Measurements from ENCODE around the gene OSBPL10. TPM values are rescaled to one million over a fixed set of nuclear protein-coding genes. Genes with fewer than 3 reads are reported as not detected.

Gene OSBPL10
- polyA plus RNA-seq, 2 of the 4 experiments (the other 2 are of a cell fraction): 9.2 to 17.0 TPM

DNA sequence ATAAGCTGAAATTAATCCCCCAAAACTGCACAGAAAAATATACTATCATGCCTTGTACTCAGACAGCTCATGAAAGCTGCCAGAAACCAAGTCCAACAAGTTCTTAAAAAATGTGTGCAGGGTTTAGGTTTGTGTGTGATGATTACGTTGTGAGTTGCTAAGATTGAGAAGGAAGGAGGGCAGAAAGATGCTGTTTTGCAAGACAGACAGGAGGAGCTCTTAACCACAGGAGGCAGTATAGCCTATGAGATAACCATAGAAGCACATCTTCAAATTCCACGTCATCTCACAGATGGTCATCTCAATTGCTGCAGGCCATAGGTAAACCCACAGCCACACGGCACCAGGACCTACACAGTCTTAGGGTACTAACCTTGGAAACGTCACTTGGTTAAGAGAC, 256.4 kb downstream of the OSBPL10 start:
- H3K27ac ChIP-seq: no peak overlapping the region
- peak; percentile 28 to 49 for DNase-seq (ENCODE audit: low read depth in 1 of 2, low spot score in 1 of 2)
- peak; percentile 85 to 88 for ATAC-seq
- no peak for TF ChIP-seq NFE2L2 (conservative IDR thresholded peaks at IDR 0.05; ENCODE audit: low read length)
- peak; percentile 30 to 52; a peak in 3 of 5 replicates for TF ChIP-seq RAD21 (conservative IDR thresholded peaks at IDR 0.05 in 1 of 2, IDR thresholded peaks at IDR 0.05 in 1 of 2)
- 0 out of 4 replicates have a peak, but pooled peaks of 1 of the 2 experiments have one; percentile 16 for TF ChIP-seq CEBPB (IDR thresholded peaks at IDR 0.05)
- TF ChIP-seq PHF8 (IDR thresholded peaks at IDR 0.05; ENCODE audit: borderline replicate concordance, low read depth): no peak
- no peak for TF ChIP-seq MYC (IDR thresholded peaks at IDR 0.05; ENCODE audit: borderline replicate concordance, low read length)
- TF ChIP-seq JUNB (IDR thresholded peaks at IDR 0.05): no peak
- TF ChIP-seq HOXB5 (CRISPR knock-in tag; IDR thresholded peaks at IDR 0.05): no peak
- no peak for TF ChIP-seq TP53 (CRISPR knock-in tag; IDR thresholded peaks at IDR 0.05)
- no peak for TF ChIP-seq NPAS2 (CRISPR knock-in tag; IDR thresholded peaks at IDR 0.05; ENCODE audit: borderline replicate concordance)
- no peak for TF ChIP-seq FOXS1 (CRISPR knock-in tag; IDR thresholded peaks at IDR 0.05)
- TF ChIP-seq, protein P1, sequence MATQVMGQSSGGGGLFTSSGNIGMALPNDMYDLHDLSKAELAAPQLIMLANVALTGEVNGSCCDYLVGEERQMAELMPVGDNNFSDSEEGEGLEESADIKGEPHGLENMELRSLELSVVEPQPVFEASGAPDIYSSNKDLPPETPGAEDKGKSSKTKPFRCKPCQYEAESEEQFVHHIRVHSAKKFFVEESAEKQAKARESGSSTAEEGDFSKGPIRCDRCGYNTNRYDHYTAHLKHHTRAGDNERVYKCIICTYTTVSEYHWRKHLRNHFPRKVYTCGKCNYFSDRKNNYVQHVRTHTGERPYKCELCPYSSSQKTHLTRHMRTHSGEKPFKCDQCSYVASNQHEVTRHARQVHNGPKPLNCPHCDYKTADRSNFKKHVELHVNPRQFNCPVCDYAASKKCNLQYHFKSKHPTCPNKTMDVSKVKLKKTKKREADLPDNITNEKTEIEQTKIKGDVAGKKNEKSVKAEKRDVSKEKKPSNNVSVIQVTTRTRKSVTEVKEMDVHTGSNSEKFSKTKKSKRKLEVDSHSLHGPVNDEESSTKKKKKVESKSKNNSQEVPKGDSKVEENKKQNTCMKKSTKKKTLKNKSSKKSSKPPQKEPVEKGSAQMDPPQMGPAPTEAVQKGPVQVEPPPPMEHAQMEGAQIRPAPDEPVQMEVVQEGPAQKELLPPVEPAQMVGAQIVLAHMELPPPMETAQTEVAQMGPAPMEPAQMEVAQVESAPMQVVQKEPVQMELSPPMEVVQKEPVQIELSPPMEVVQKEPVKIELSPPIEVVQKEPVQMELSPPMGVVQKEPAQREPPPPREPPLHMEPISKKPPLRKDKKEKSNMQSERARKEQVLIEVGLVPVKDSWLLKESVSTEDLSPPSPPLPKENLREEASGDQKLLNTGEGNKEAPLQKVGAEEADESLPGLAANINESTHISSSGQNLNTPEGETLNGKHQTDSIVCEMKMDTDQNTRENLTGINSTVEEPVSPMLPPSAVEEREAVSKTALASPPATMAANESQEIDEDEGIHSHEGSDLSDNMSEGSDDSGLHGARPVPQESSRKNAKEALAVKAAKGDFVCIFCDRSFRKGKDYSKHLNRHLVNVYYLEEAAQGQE (IDR thresholded peaks at IDR 0.05): no peak
- no peak for TF ChIP-seq RNF2 (IDR thresholded peaks at IDR 0.05; ENCODE audit: borderline replicate concordance, low read depth)
- TF ChIP-seq SMC3 (IDR thresholded peaks at IDR 0.05): 0 out of 3 replicates have a peak, but pooled peaks have one; percentile 10
- no peak for TF ChIP-seq MAFK (IDR thresholded peaks at IDR 0.05; ENCODE audit: partially characterized antibody)
- TF ChIP-seq CHD4 (IDR thresholded peaks at IDR 0.05; ENCODE audit: borderline replicate concordance): no peak
- TF ChIP-seq USF2 (IDR thresholded peaks at IDR 0.05): no peak
- TF ChIP-seq KDM1A (IDR thresholded peaks at IDR 0.05; ENCODE audit: low read depth): no peak
- no peak for TF ChIP-seq CBX8 (IDR thresholded peaks at IDR 0.05)
- ChIA-PET CTCF (interaction anchor here (0.6 to 1.6 kb wide), 15 partner anchors 9 to 999 kb away, joined by 3 to 5 read pairs (median 3); partner anchors contain the start of genes OSBPL10 and ZNF860), POLR2A (no interaction called here)
- no peaks in the 10 kb centered on the region for H3K9me3 ChIP-seq
- H3K4me3 ChIP-seq: no peak overlapping the region
- WGBS (ENCODE audit: missing lambda C conversion rate): 64% methylated on average over 4 of the region's 4 CpGs
- no peak overlapping the region for H3K4me2 ChIP-seq
- FAIRE-seq: no peak
- no peaks in the 10 kb centered on the region; the same call in 2 of the 3 replicates for H3K4me1 ChIP-seq

DNA sequence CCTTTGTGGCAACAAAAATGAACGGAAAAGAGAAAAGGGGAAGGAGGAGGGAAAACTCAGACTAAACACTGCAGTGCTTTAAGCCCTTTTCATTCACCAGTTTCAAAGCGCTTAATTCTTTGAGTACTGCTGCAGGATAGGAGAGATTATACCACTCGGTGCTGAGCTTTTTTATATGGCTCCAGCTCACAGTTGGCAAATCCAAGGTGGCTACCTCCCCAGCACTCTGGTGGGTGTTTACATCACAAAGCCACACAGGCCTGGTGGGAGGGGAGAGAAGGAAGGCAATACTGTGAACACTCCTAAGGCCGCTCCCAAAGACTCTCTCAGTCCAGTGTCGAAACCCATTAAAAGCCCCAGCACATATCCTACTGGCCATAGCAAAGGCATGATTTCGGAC, 256.9 kb downstream of the OSBPL10 start:
- Histone ChIP-seq H3K27ac (no peak overlapping the region), H3K9me3 (no peaks in the 10 kb centered on the region), H3K4me2 (no peak overlapping the region), H3K4me3 (no peak overlapping the region), H3K4me1 (no peaks in the 10 kb centered on the region; the same call in 2 of the 3 replicates)
- DNase-seq (ENCODE audit: low read depth in 1 of 2, low spot score in 1 of 2) (no peak), FAIRE-seq (no peak), ATAC-seq (no peak)
- ChIA-PET POLR2A (no interaction called here), CTCF (interaction anchor here (0.6 to 1.6 kb wide), 13 partner anchors 9 to 998 kb away, joined by 3 to 5 read pairs (median 3); partner anchors contain the start of genes OSBPL10 and ZNF860)
- 88% methylated on average over 6 of the region's 6 CpGs for whole genome bisulfite sequencing (ENCODE audit: missing lambda C conversion rate)
- TF ChIP-seq EHMT2 (IDR thresholded peaks at IDR 0.05; ENCODE audit: low read depth) (no peak), JUNB (IDR thresholded peaks at IDR 0.05) (no peak), MAFK (IDR thresholded peaks at IDR 0.05; ENCODE audit: partially characterized antibody) (no peak), NPAS2 (CRISPR knock-in tag; IDR thresholded peaks at IDR 0.05; ENCODE audit: borderline replicate concordance) (no peak), CEBPB (IDR thresholded peaks at IDR 0.05) (no peak), PHF8 (IDR thresholded peaks at IDR 0.05; ENCODE audit: borderline replicate concordance, low read depth) (no peak), ZC3H11A (IDR thresholded peaks at IDR 0.05) (no peak), CTCF (IDR thresholded peaks at IDR 0.05) (no peak), BCL3 (IDR thresholded peaks at IDR 0.05) (no peak), NR3C1 (IDR thresholded peaks at IDR 0.05) (no peak), MAX (IDR thresholded peaks at IDR 0.05) (no peak)
- TF ChIP-seq, protein P2, sequence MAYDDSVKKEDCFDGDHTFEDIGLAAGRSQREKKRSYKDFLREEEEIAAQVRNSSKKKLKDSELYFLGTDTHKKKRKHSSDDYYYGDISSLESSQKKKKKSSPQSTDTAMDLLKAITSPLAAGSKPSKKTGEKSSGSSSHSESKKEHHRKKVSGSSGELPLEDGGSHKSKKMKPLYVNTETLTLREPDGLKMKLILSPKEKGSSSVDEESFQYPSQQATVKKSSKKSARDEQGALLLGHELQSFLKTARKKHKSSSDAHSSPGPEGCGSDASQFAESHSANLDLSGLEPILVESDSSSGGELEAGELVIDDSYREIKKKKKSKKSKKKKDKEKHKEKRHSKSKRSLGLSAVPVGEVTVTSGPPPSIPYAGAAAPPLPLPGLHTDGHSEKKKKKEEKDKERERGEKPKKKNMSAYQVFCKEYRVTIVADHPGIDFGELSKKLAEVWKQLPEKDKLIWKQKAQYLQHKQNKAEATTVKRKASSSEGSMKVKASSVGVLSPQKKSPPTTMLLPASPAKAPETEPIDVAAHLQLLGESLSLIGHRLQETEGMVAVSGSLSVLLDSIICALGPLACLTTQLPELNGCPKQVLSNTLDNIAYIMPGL (CRISPR knock-in tag; IDR thresholded peaks at IDR 0.05; ENCODE audit: borderline replicate concordance): no peak
- TF ChIP-seq, protein P3, sequence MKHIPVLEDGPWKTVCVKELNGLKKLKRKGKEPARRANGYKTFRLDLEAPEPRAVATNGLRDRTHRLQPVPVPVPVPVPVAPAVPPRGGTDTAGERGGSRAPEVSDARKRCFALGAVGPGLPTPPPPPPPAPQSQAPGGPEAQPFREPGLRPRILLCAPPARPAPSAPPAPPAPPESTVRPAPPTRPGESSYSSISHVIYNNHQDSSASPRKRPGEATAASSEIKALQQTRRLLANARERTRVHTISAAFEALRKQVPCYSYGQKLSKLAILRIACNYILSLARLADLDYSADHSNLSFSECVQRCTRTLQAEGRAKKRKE (CRISPR knock-in tag; IDR thresholded peaks at IDR 0.05; ENCODE audit: low read depth): no peak

Measured in A549 (cell line).